Posterior vena cava (tissue), 2 donors: Measurements from ENCODE around the gene WNK4. TPM values are rescaled to one million over a fixed set of nuclear protein-coding genes. Genes with fewer than 3 reads are reported as not detected.
A peak's percentile ranks its signal among the peaks of the same experiment; 100 is the strongest.
"Not testable (repeated sequence)": the region's sequence is repeated elsewhere in the genome, so short reads cannot be mapped to it uniquely, and the experiment has no call there.

Experiments
- DNase-seq: peaks from one replicate; pipeline ENCODE4 v3.0.0-alpha.2; 2020; ENCODE audit warnings: low spot score
- intact Hi-C, 2 donors: fragments of 100-400 bp; cut with DNase I; formaldehyde crosslinking; loops; one replicate each; pipeline versions ENCODE4 v1.14.1 to v1.14.2; 2022 to 2023
- total RNA-seq, 2 donors: library from RNA; stranded (reverse); fragmentation: NEBNext Ultra II Directional; extraction: Animal tissue kit (Norgen Biotek cat#: 25700); gene quantifications; one replicate each; pipeline ENCODE4 v1.2.1, GENCODE V29; 2021
- donor health status: DM: yes; HTN: yes; CAD: no.
- donor health status: DM: yes; HTN: yes; CAD: no.

Gene WNK4
- total RNA-seq, 2 donors from 2014 or later, result 0.05 TPM; not detected in 1

- intact Hi-C loops, result no loop called here
Observed at GRCh38 chr17:42767512-42767911, 12.9 kb upstream of the WNK4 start.

GRCh38 chr17:42768006-42768405 is 12.4 kb upstream of the WNK4 start:
- not testable (repeated sequence) for DNase-seq

More at GRCh38 chr17:42767512-42767911, 12.9 kb upstream of the WNK4 start:
- DNase-seq, result no peak

GRCh38 chr17:42769964-42770363 is 10.4 kb upstream of the WNK4 start:
- intact Hi-C loops, result not testable (repeated sequence)

More at GRCh38 chr17:42768006-42768405, 12.4 kb upstream of the WNK4 start:
- intact Hi-C loops, result not testable (repeated sequence)

GRCh38 chr17:42772945-42773289 is 7.5 kb upstream of the WNK4 start:
- intact Hi-C loops, result no loop called here
- DNase-seq, result no peak

More at GRCh38 chr17:42769964-42770363, 10.4 kb upstream of the WNK4 start:
- DNase-seq, result not testable (repeated sequence)

- peak; percentile 92 for DNase-seq
- intact Hi-C loops, result no loop called here
Observed at GRCh38 chr17:42773290-42774035, 6.9 kb upstream of the WNK4 start, which contains the start of gene VPS25. TSS of gene VPS25 (plus strand) at chr17:42773449. CDS start at chr17:42773476, 27 bp downstream.

GRCh38 chr17:42774066-42774745 is 6.2 kb upstream of the WNK4 start:
- intact Hi-C loops, result no loop called here
- no peak for DNase-seq

GRCh38 chr17:42775534-42776098 is 4.8 kb upstream of the WNK4 start:
- intact Hi-C loops, result no loop called here
- no peak for DNase-seq

- intact Hi-C loops, result no loop called here
- no peak for DNase-seq
Observed at GRCh38 chr17:42778570-42778969, 1.8 kb upstream of the WNK4 start.

- intact Hi-C loops, result no loop called here
- no peak for DNase-seq
Observed at GRCh38 chr17:42779304-42779935, 990 bp upstream of the WNK4 start.

- no peak for DNase-seq
- intact Hi-C loops, result no loop called here
Observed at GRCh38 chr17:42780851-42781638, 635 bp downstream of the WNK4 start.

- intact Hi-C loops, result no loop called here
- no peak for DNase-seq
Observed at GRCh38 chr17:42781639-42782165, 1.3 kb downstream of the WNK4 start.

- no peak for DNase-seq
- intact Hi-C loops, result no loop called here
Observed at GRCh38 chr17:42782166-42783061, 2.0 kb downstream of the WNK4 start.

- intact Hi-C loops, result no loop called here
- DNase-seq, result no peak
Observed at GRCh38 chr17:42783062-42783790, 2.8 kb downstream of the WNK4 start.

- DNase-seq, result no peak
- intact Hi-C loops, result no loop called here
Observed at GRCh38 chr17:42783791-42784138, 3.4 kb downstream of the WNK4 start.

GRCh38 chr17:42784409-42784808 is 4.0 kb downstream of the WNK4 start:
- no peak for DNase-seq
- intact Hi-C loops, result no loop called here

- intact Hi-C loops, result no loop called here
- DNase-seq, result no peak
Observed at GRCh38 chr17:42784811-42785592, 4.6 kb downstream of the WNK4 start.

GRCh38 chr17:42787266-42787665 is 6.9 kb downstream of the WNK4 start:
- DNase-seq, result no peak
- intact Hi-C loops, result no loop called here
